ENCODE measurements around the gene ASB17.
"Not testable (repeated sequence)": the region's sequence is repeated elsewhere in the genome, so short reads cannot be mapped to it uniquely, and the experiment has no call there.

The ASB17 gene

GRCh38 chr1:75932304-75932703 lies at the start of gene ASB17:
Gene ASB17, minus strand, starts transcription at chr1:75932404. Its CDS starts 113 bp downstream, at chr1:75932291.
- DNase-seq (ENCODE audit: low spot score): no peak

- DNase-seq (ENCODE audit: low spot score): no peak
Measured at GRCh38 chr1:75980972-75981897, 49.0 kb upstream of the ASB17 start.

- no peak for DNase-seq (ENCODE audit: low spot score)
Measured at GRCh38 chr1:75970631-75971030, 38.4 kb upstream of the ASB17 start.

GRCh38 chr1:75969550-75969949 lies 37.3 kb upstream of the ASB17 start:
- no peak for DNase-seq (ENCODE audit: low spot score)

GRCh38 chr1:75967719-75968118 lies 35.5 kb upstream of the ASB17 start:
- no peak for DNase-seq (ENCODE audit: low spot score)

- no peak for DNase-seq (ENCODE audit: low spot score)
Measured at GRCh38 chr1:75964760-75965408, 32.7 kb upstream of the ASB17 start.

- DNase-seq (ENCODE audit: low spot score): not testable (repeated sequence)
Measured at GRCh38 chr1:75964110-75964759, 32.0 kb upstream of the ASB17 start.

GRCh38 chr1:75954586-75954985 lies 22.4 kb upstream of the ASB17 start:
- DNase-seq (ENCODE audit: low spot score): no peak

GRCh38 chr1:75953461-75953860 lies 21.3 kb upstream of the ASB17 start:
- no peak for DNase-seq (ENCODE audit: low spot score)

GRCh38 chr1:75952016-75952415 lies 19.8 kb upstream of the ASB17 start:
- DNase-seq (ENCODE audit: low spot score): no peak

- DNase-seq (ENCODE audit: low spot score): no peak
Measured at GRCh38 chr1:75950176-75950575, 18.0 kb upstream of the ASB17 start.

- not testable (repeated sequence) for DNase-seq (ENCODE audit: low spot score)
Measured at GRCh38 chr1:75943037-75943436, 10.8 kb upstream of the ASB17 start.

GRCh38 chr1:75937034-75937433 lies 4.8 kb upstream of the ASB17 start:
- DNase-seq (ENCODE audit: low spot score): no peak

GRCh38 chr1:75922698-75923097 lies 9.5 kb downstream of the ASB17 start:
- DNase-seq (ENCODE audit: low spot score): no peak

GRCh38 chr1:75916834-75917233 lies 15.4 kb downstream of the ASB17 start:
- DNase-seq (ENCODE audit: low spot score): no peak

GRCh38 chr1:75908717-75909152 lies 23.5 kb downstream of the ASB17 start:
- no peak for DNase-seq (ENCODE audit: low spot score)

GRCh38 chr1:75901371-75901770 lies 30.8 kb downstream of the ASB17 start:
- DNase-seq (ENCODE audit: low spot score): no peak

GRCh38 chr1:75884437-75884836 lies 47.8 kb downstream of the ASB17 start:
- no peak for DNase-seq (ENCODE audit: low spot score)

GRCh38 chr1:75879985-75880384 lies 52.2 kb downstream of the ASB17 start:
- no peak for DNase-seq (ENCODE audit: low spot score)

- no peak for DNase-seq (ENCODE audit: low spot score)
Measured at GRCh38 chr1:75870951-75871350, 61.3 kb downstream of the ASB17 start.

Measured in hematopoietic multipotent progenitor cell treated with erythropoietin and hydrocortisone succinate and interleukin-3 and kit ligand, for 17 days (in vitro differentiated cells).